Esophagus squamous epithelium (tissue), 5 donors: ENCODE data around the gene TMOD2. TPM values are rescaled to one million over a fixed set of nuclear protein-coding genes. Genes with fewer than 3 reads are reported as not detected.

Experiments used
- DNase-seq: peaks from one replicate; lab custom pipeline; 2025; lab: John Stamatoyannopoulos, UW
- H3K27ac ChIP-seq, 4 donors: fragments of 200-600 bp; sonication (generic); one replicate each; pipeline ENCODE4 v1.5.1; 2016 to 2019; ENCODE audit warnings: mild to moderate bottlenecking in 1 of 4
- H3K27me3 ChIP-seq, 4 donors: fragments of 200-600 bp; sonication (generic); 1 replicate in 3 of 4; 2 replicates in 1 of 4; pipeline versions ENCODE4 v1.5.1 to v1.6.0; 2017 to 2021; ENCODE audit warnings: antibody characterized with exemption in 1 of 4
- H3K36me3 ChIP-seq, 3 donors: fragments of 200-600 bp; sonication (generic); one replicate each; pipeline ENCODE4 v1.5.1; 2016 to 2019
- H3K4me1 ChIP-seq, 3 donors: fragments of 200-600 bp; sonication (generic); one replicate each; pipeline ENCODE4 v1.5.1; 2017 to 2019
- H3K4me3 ChIP-seq, 4 donors: fragments of 200-600 bp; sonication (generic); 1 replicate in 3 of 4; 2 replicates in 1 of 4; pipeline ENCODE4 v1.5.1; 2016 to 2019; ENCODE audit warnings: mild to moderate bottlenecking in 2 of 4, moderate library complexity in 1 of 4
- H3K9me3 ChIP-seq, 3 donors: fragments of 200-600 bp; sonication (generic); one replicate each; pipeline ENCODE4 v1.5.1; 2016 to 2019
- POLR2A ChIP-seq, 4 donors: fragments of 450-650 bp; IDR thresholded peaks; one replicate each; pipeline ENCODE4 v1.6.1; 2017; ENCODE audit warnings: antibody characterized with exemption in 4 of 4, mild to moderate bottlenecking in 4 of 4, moderate library complexity in 3 of 4
- WGBS, 2 donors: methylation state at CpG; one replicate each; pipeline ENCODE4 v1.1.5; 2018; 5-methylcytosine and 5-hydroxymethylcytosine counted together
- intact Hi-C: fragments of 100-400 bp; cut with DNase I; formaldehyde crosslinking; loops from one replicate; pipeline ENCODE4 v1.15.0; 2022
- total RNA-seq, 4 donors: library from RNA; depleted of rRNA; stranded (reverse); fragments of >200 nt; gene quantifications; one replicate each; pipeline ENCODE4 v1.1.0, GENCODE V29; 2016
- TF ChIP-seq, protein P1 (sequence below), 6 experiments: fragments of 450-650 bp in 4 of 6; fragments of 200-600 bp in 2 of 6; sonication (generic) in 2 of 6; IDR thresholded peaks; one replicate each; pipeline ENCODE4 v1.5.1; 2016 to 2019; ENCODE audit warnings: antibody characterized with exemption in 6 of 6, mild to moderate bottlenecking in 4 of 6, moderate library complexity in 4 of 6
- donor health status: DM: yes; HTN: yes; CAD: no.

The TMOD2 gene
- total RNA-seq, 4 donors from 2014 or later, result 3.4 to 9.0 (median 4.8) TPM

DNA sequence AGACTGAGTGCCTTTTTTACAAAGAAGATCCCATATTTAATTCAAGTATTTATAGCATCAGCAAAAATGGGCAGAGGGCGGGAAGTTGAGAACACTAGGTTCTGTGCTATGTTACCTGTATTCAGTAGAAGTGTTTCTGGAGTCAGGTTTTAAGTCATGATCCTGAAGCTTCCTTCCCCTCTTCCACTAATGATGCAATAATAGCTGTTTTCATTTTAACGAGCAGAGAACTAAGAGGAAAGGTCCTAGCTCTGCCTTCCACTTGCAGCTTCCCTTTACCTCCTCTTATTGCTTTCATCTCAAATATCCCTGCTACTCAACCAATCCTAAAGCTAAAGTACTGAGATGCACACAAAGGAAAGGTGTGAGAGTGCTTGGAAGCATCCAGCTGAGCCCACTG lies 61.2 kb downstream of the TMOD2 start:
- H3K4me1 ChIP-seq, result peaks cover 0 to 27% (median 0%) of the 10 kb centered on the region in 3 donors
- DNase-seq, result no peak
- no peak overlapping the region for H3K4me3 ChIP-seq
- TF ChIP-seq, protein P1, sequence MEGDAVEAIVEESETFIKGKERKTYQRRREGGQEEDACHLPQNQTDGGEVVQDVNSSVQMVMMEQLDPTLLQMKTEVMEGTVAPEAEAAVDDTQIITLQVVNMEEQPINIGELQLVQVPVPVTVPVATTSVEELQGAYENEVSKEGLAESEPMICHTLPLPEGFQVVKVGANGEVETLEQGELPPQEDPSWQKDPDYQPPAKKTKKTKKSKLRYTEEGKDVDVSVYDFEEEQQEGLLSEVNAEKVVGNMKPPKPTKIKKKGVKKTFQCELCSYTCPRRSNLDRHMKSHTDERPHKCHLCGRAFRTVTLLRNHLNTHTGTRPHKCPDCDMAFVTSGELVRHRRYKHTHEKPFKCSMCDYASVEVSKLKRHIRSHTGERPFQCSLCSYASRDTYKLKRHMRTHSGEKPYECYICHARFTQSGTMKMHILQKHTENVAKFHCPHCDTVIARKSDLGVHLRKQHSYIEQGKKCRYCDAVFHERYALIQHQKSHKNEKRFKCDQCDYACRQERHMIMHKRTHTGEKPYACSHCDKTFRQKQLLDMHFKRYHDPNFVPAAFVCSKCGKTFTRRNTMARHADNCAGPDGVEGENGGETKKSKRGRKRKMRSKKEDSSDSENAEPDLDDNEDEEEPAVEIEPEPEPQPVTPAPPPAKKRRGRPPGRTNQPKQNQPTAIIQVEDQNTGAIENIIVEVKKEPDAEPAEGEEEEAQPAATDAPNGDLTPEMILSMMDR (IDR thresholded peaks at IDR 0.05), result no peak
- TF ChIP-seq POLR2A (IDR thresholded peaks at IDR 0.05), result no peak
- no peaks in the 10 kb centered on the region for H3K9me3 ChIP-seq
- peaks cover 0 to 22% (median 0%) of the 10 kb centered on the region in 3 donors for H3K36me3 ChIP-seq
- no peak overlapping the region for H3K27ac ChIP-seq
- H3K27me3 ChIP-seq, result no peaks in the 10 kb centered on the region
- intact Hi-C loops, result no loop called here
- WGBS, 2 donors, result 83 to 92% methylated on average over 2 of the region's 2 CpGs

DNA sequence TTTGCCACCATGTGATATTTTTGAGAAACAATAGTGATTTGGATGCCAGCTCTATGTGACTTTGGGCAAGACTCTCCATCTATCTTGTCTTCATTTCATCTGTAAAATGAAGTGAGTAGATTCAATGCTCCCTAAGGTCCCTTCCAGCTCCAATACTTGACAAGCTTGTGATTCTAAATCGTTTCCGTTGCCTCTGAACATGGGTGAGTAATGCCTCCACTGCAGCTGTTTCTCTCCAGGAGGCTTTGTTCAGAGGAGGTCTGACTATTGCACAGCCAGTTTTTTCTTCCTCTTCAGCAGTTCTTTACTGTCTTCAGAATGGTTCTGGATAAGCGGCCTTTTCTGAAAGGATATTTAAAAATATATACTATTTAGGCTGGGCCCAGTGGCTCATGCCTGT lies 63.2 kb downstream of the TMOD2 start:
- no peak for DNase-seq
- peaks cover 0 to 28% (median 0%) of the 10 kb centered on the region in 3 donors for H3K4me1 ChIP-seq
- intact Hi-C loops, result no loop called here

DNA sequence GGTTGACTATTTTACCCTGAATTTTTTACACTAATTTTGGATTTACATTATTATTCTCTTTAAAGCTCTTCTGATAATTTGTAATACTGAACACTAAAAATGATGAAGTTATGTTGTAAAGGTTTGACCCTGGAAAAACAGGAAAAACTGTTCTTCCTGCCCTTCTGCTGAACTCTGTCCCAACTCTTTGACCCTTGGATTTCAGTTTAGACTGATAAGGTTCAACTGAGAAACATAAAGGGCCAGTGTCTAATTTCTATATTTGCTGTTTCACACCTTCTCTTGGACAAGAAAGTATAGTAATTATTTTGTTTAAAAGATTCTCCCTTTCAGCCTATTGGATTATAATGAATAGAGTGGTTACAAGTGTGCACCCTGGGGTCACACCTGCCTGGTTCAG lies 65.2 kb downstream of the TMOD2 start:
- no peak for DNase-seq

More for the DNA sequence above, 63.2 kb downstream of the TMOD2 start:
- no peaks in the 10 kb centered on the region for H3K27me3 ChIP-seq
- H3K36me3 ChIP-seq, result peaks cover 0 to 15% (median 0%) of the 10 kb centered on the region in 3 donors
- TF ChIP-seq POLR2A (IDR thresholded peaks at IDR 0.05), result no peak
- TF ChIP-seq, protein P1 (IDR thresholded peaks at IDR 0.05), result no peak
- H3K9me3 ChIP-seq, result no peaks in the 10 kb centered on the region
- H3K27ac ChIP-seq, result peak overlapping the region in 1 of 4 donors; percentile 39
- H3K4me3 ChIP-seq, result no peak overlapping the region
- WGBS, 2 donors, result 74 to 93% methylated on average over 2 to 3 of the region's 3 CpGs

DNA sequence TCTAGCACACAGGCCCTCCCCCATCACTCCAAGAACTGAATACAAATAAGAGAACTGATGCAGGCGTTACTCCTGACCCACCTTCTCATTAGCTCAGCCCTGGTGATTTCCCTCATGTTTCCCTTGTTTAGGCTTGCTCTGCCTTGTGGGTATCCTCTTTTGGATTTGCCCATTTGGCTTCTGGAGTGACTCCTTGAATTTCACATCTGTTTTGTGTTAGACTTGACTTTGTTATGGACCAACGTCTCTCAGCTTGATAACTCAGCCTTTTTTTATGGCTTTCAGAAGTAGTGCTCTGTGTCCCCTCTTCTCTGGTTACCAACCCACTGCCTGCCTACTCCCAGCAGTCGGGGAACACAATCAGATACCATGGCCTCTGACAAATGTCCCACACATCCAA lies 66.8 kb downstream of the TMOD2 start:
- TF ChIP-seq, protein P1 (IDR thresholded peaks at IDR 0.05), result no peak
- TF ChIP-seq POLR2A (IDR thresholded peaks at IDR 0.05), result no peak
- Histone ChIP-seq H3K36me3 (no peaks in the 10 kb centered on the region), H3K27ac (no peak overlapping the region), H3K9me3 (peaks cover 0 to 11% (median 9%) of the 10 kb centered on the region in 3 donors), H3K4me3 (no peak overlapping the region), H3K27me3 (no peaks in the 10 kb centered on the region), H3K4me1 (peaks cover 0 to 28% (median 0%) of the 10 kb centered on the region in 3 donors)
- intact Hi-C loops, result no loop called here
- WGBS, 2 donors, result 72 to 84% methylated on average over 3 of the region's 3 CpGs
- DNase-seq, result no peak

More for the DNA sequence above, 65.2 kb downstream of the TMOD2 start:
- no peaks in the 10 kb centered on the region for H3K27me3 ChIP-seq
- H3K36me3 ChIP-seq, result peaks cover 0 to under 1% (median 0%) of the 10 kb centered on the region in 3 donors
- intact Hi-C loops, result no loop called here
- peaks cover 0 to 28% (median 0%) of the 10 kb centered on the region in 3 donors for H3K4me1 ChIP-seq
- H3K4me3 ChIP-seq, result no peak overlapping the region
- peaks cover 0 to 7% (median 6%) of the 10 kb centered on the region in 3 donors for H3K9me3 ChIP-seq
- H3K27ac ChIP-seq, result peak overlapping the region in 1 of 4 donors; percentile 18
- TF ChIP-seq, protein P1 (IDR thresholded peaks at IDR 0.05), result no peak
- no peak for TF ChIP-seq POLR2A (IDR thresholded peaks at IDR 0.05)

DNA sequence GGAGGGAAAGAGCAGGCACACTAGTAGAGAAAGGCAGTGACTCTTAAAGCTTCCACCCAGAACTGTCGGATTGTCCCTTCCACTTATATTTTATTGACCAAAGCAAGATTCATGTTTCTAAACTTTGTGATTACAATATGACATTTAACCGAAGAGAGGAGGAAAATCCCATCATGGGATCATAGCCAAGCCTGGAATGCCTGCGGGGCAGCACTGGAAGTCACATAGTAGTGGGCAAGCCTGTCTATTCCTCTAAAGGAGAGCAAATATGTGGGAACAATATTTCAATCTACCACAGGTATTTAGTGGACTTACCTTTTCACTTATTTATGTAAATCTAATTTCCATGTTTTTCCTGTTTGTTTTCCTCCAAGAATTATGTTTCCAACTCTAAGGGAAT lies 74.3 kb downstream of the TMOD2 start:
- H3K27me3 ChIP-seq, result no peaks in the 10 kb centered on the region
- 58 to 71% methylated on average over 3 of the region's 3 CpGs for WGBS, 2 donors
- no peak for DNase-seq
- TF ChIP-seq POLR2A (IDR thresholded peaks at IDR 0.05), result no peak
- TF ChIP-seq, protein P1 (IDR thresholded peaks at IDR 0.05), result no peak
- H3K4me3 ChIP-seq, result no peak overlapping the region
- no peak overlapping the region for H3K27ac ChIP-seq
- intact Hi-C loops, result no loop called here
- H3K4me1 ChIP-seq, result peaks cover 0 to 13% (median 0%) of the 10 kb centered on the region in 3 donors
- no peaks in the 10 kb centered on the region for H3K36me3 ChIP-seq
- H3K9me3 ChIP-seq, result peaks cover 0 to 11% (median 9%) of the 10 kb centered on the region in 3 donors
